Heart right ventricle (tissue), 16 donors: ENCODE results near the gene STK24. TPM values are rescaled to one million over a fixed set of nuclear protein-coding genes. Genes with fewer than 3 reads are reported as not detected.

Experiments
- ATAC-seq, 8 donors: fragments of 200-7000 bp; cut with Tn5 transposase; one replicate each; pipeline ENCODE4 v1.9.1; 2020; ENCODE audit warnings: mild to moderate bottlenecking in 8 of 8, moderate library complexity in 8 of 8, moderate number of reproducible peaks in 1 of 8
- DNase-seq, 2 donors: peaks; one replicate each; pipeline ENCODE4 v3.0.0-alpha.2; 2020
- H3K27ac ChIP-seq, 10 donors: fragments of 200-600 bp; sonication (generic) in 2 of 10; one replicate each; pipeline versions ENCODE4 v1.5.0 to v1.8.0; 2020 to 2022; ENCODE audit warnings: mild to moderate bottlenecking in 3 of 10
- H3K27me3 ChIP-seq, 7 donors: fragments of 200-600 bp; one replicate each; pipeline ENCODE4 v1.8.0; 2021 to 2022; ENCODE audit warnings: mild to moderate bottlenecking in 2 of 7
- H3K36me3 ChIP-seq, 9 donors: fragments of 200-600 bp; sonication (generic) in 1 of 9; one replicate each; pipeline versions ENCODE4 v1.5.0 to v1.8.0; 2020 to 2022; ENCODE audit warnings: mild to moderate bottlenecking in 2 of 9
- H3K4me1 ChIP-seq, 9 donors: fragments of 200-600 bp; sonication (generic) in 1 of 9; one replicate each; pipeline versions ENCODE4 v1.5.0 to v1.8.0; 2020 to 2022; ENCODE audit warnings: mild to moderate bottlenecking in 4 of 9
- H3K4me3 ChIP-seq, 10 donors: fragments of 200-600 bp; sonication (generic) in 2 of 10; one replicate each; pipeline versions ENCODE4 v1.5.0 to v1.8.0; 2020 to 2022; ENCODE audit warnings: mild to moderate bottlenecking in 7 of 10, moderate library complexity in 2 of 10
- H3K9me3 ChIP-seq, 11 donors: fragments of 200-600 bp in 10 of 11; sonication (generic) in 2 of 11; one replicate each; pipeline versions ENCODE4 v1.5.0 to v1.8.0; 2013 to 2022; ENCODE audit warnings: mild to moderate bottlenecking in 2 of 11, control low read depth in 1 of 11, moderate library complexity in 1 of 11
- CTCF ChIP-seq, 9 donors: fragments of 200-600 bp; sonication (generic) in 2 of 9; IDR thresholded peaks; one replicate each; pipeline versions ENCODE4 v1.5.0 to v1.8.0; 2021 to 2022; ENCODE audit warnings: antibody characterized with exemption in 9 of 9, mild to moderate bottlenecking in 5 of 9, moderate library complexity in 1 of 9
- WGBS, 2 donors: extraction: QIAGEN DNeasy Blood & Tissue Kit; methylation state at CpG; one replicate each; pipeline ENCODE4 v1.1.7; 2013; ENCODE audit warnings: inconsistent platforms in 1 of 2; 5-methylcytosine and 5-hydroxymethylcytosine counted together
- intact Hi-C, 10 donors: fragments of 100-400 bp; cut with DNase I; formaldehyde crosslinking; loops; one replicate each; pipeline versions ENCODE4 v1.11.1 to v1.14.2; 2022
- polyA plus RNA-seq, 2 donors: library from polyadenylated mRNA; stranded (reverse); fragments of 200-250 nt; gene quantifications; one replicate each; pipeline ENCODE4 v1.2.3, GENCODE V29; 2013
- total RNA-seq, 10 donors: library from RNA; stranded (reverse); fragmentation: NEBNext Ultra II Directional in 3 of 10; extraction: Animal tissue kit (Norgen Biotek cat#: 25700) in 3 of 10; gene quantifications; one replicate each; pipeline versions ENCODE4 v1.2.1 to v1.2.4, GENCODE V29; 2021 to 2023
- donor health status: Arrhythmogenic right ventricular cardiomyopathy.
- donor health status: ischemic (EF 13 %, LVEDD 7.1; RV severe dilation, severe dysfunction).
- donor health status: healthy with polysubstance abuse.
- donor health status: DM: no; HTN: yes; CAD: no.
- donor health status: DM: no; HTN: no; CAD: no.
- donor health status: ischemic (EF 25% LVEDD 6.9; RV normal size, moderate dysfunction).
- donor health status: ischemic (EF 25% LVEDD 5.7; RV mildly dilated, moderate dysfunction).
- donor health status: healthy.
- donor health status: DM: yes; HTN: yes; CAD: no.
- donor health status: Ischemic cardiomyopathy.
- donor health status: ischemic (EF 35%, LVEDD 5.7; RV mildly dilated, moderate dysfunction).
- donor health status: nonischemic (EF 11% LVEDD 7.7; RV severe dilation, severe dysfunction).
- donor health status: DM: yes; HTN: yes; CAD: no.
- donor health status: PGD.
- donor health status: ischemic (EF 29% LVEDD 5.4; RV normal size, mild dysfunction).
- donor health status: nonischemic (EF 23%, LVEDD 6.1; RV moderate dilation, normal function).

The STK24 gene
- total and polyA plus RNA-seq, 12 donors = 20.8 to 72.9 (median 61.5) TPM

GRCh38 chr13:98471934-98472333 is 105.0 kb downstream of the STK24 start:
- TF ChIP-seq CTCF (IDR thresholded peaks at IDR 0.05) = peak in 7 of 9 donors; percentile 10 to 63 (median 36)
- WGBS, 2 donors = 53 to 64% methylated on average over 10 of the region's 10 CpGs
- H3K36me3 ChIP-seq = peaks cover 0 to 74% (median 5%) of the 10 kb centered on the region in 9 donors
- peak in 1 of 2 donors; percentile 49 for DNase-seq
- H3K4me1 ChIP-seq = peaks cover 0 to 74% (median 47%) of the 10 kb centered on the region in 9 donors
- no peak overlapping the region for H3K4me3 ChIP-seq
- peak; percentile 65 to 91 (median 84) for ATAC-seq
- H3K27me3 ChIP-seq = no peaks in the 10 kb centered on the region
- peak overlapping the region in 9 of 10 donors; percentile 1 to 72 (median 62) for H3K27ac ChIP-seq
- H3K9me3 ChIP-seq = no peaks in the 10 kb centered on the region
- intact Hi-C loops = loop anchor here in 1 of 10 donors (10.0 kb wide), 1 partner anchor 103 kb away; the partner anchor contains the start of gene STK24

GRCh38 chr13:98470920-98471319 is 106.0 kb downstream of the STK24 start:
- H3K4me1 ChIP-seq = peaks cover 0 to 74% (median 44%) of the 10 kb centered on the region in 9 donors
- DNase-seq (no peak), ATAC-seq (no peak)
- 79% methylated on average over 6 of the region's 6 CpGs for WGBS, 2 donors
- no peaks in the 10 kb centered on the region for H3K27me3 ChIP-seq
- H3K27ac ChIP-seq = peak overlapping the region in 2 of 10 donors; percentile 62 to 72
- peaks cover 0 to 83% (median 6%) of the 10 kb centered on the region in 9 donors for H3K36me3 ChIP-seq
- TF ChIP-seq CTCF (IDR thresholded peaks at IDR 0.05) = no peak
- no peaks in the 10 kb centered on the region for H3K9me3 ChIP-seq
- no peak overlapping the region for H3K4me3 ChIP-seq
- intact Hi-C loops = loop anchor here in 1 of 10 donors (10.0 kb wide), 1 partner anchor 104 kb away; the partner anchor contains the start of gene STK24

GRCh38 chr13:98468929-98469328 is 108.0 kb downstream of the STK24 start:
- no peak for DNase-seq
- H3K36me3 ChIP-seq = peaks cover 0 to 87% (median 3%) of the 10 kb centered on the region in 9 donors
- 91 to 95% methylated on average over 20 of the region's 20 CpGs for WGBS, 2 donors
- intact Hi-C loops = loop anchor here in 2 of 10 donors (5.0 kb wide), 1 partner anchor 108 kb away; the partner anchor contains the start of gene STK24 (in 2 of the 2)
- H3K27ac ChIP-seq = peak overlapping the region in 1 of 10 donors; percentile 58
- no peak for ATAC-seq
- no peaks in the 10 kb centered on the region for H3K9me3 ChIP-seq
- H3K27me3 ChIP-seq = no peaks in the 10 kb centered on the region
- no peak for TF ChIP-seq CTCF (IDR thresholded peaks at IDR 0.05)
- H3K4me3 ChIP-seq = no peak overlapping the region
- peaks cover 0 to 71% (median 37%) of the 10 kb centered on the region in 9 donors for H3K4me1 ChIP-seq

GRCh38 chr13:98468361-98468760 is 108.5 kb downstream of the STK24 start:
- DNase-seq (no peak), ATAC-seq (peak in 2 of 8 donors; percentile 15 to 23)
- intact Hi-C loops = loop anchor here in 2 of 10 donors (5.0 kb wide), 1 partner anchor 109 kb away; the partner anchor contains the start of gene STK24 (in 2 of the 2)
- H3K4me1 ChIP-seq = peaks cover 1 to 70% (median 37%) of the 10 kb centered on the region in 9 donors
- H3K9me3 ChIP-seq = no peaks in the 10 kb centered on the region
- peak in 1 of 9 donors; percentile 13 for TF ChIP-seq CTCF (IDR thresholded peaks at IDR 0.05)
- H3K4me3 ChIP-seq = no peak overlapping the region
- H3K27me3 ChIP-seq = no peaks in the 10 kb centered on the region
- peaks cover 0 to 87% (median 7%) of the 10 kb centered on the region in 9 donors for H3K36me3 ChIP-seq
- WGBS, 2 donors = 69 to 76% methylated on average over 3 of the region's 3 CpGs
- peak overlapping the region in 5 of 10 donors; percentile 23 to 66 (median 56) for H3K27ac ChIP-seq
